ENCODE data around the gene RBM41. TPM values are rescaled to one million over a fixed set of nuclear protein-coding genes. Genes with fewer than 3 reads are reported as not detected.
A peak's percentile ranks its signal among the peaks of the same experiment; 100 is the strongest.
"Not testable (repeated sequence)": the region's sequence is repeated elsewhere in the genome, so short reads cannot be mapped to it uniquely, and the experiment has no call there.

The RBM41 gene
- total RNA-seq, 5 donors from 2014 or later (not counting 1 experiment from before 2014, with no cell fraction given), result 13.4 to 26.2 (median 18.9) TPM

DNA sequence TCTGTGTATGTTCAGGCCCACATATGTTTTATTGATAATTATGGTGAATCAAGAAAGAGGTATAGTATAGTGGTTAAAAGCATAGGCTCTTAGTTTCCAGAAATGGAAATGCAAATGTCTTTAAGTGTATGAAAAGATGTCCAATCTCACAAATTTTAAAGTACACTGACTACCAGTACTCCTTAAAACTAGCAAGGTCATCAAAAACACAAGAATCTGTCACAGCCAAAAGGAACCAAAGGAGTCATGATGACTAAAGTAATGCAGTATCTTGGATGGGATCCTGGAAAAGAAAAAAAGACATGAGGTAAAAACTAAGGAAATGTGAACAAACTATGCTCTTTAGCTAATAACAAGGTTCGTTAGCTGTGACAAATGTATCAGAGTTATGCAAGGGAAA lies 661 bp upstream of the RBM41 start:
- no CpG with 5 or more reads among the region's 1 CpG for WGBS (ENCODE audit: insufficient coverage)
- CTCF ChIA-PET, result interaction anchor here in 1 of 2 donors (0.6 kb wide), 1 partner anchor 487 kb away, joined by 5 read pairs; no protein-coding TSS in a partner anchor
- peak overlapping the region; percentile 69 to 74 for H3K4me3 ChIP-seq (ENCODE audit: control insufficient read depth in 1 of 2, extremely low read depth in 1 of 2, low read length in 1 of 2)

DNA sequence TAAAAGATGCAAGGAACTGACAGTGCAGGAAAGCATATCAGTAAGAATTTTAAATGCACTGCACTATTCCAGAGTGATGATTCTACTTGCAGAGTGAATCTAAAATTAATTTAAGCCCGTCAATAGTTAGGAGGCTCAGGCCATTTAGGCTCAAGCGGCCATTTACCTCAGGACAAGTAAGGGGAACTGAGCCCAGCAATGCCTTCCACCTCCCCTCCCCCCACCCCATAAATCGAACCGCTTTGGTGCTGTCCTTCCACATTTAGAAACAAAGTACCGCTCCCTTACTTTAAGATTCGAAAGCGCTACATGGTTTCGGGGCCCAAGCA lies 665 bp downstream of the RBM41 start:
- no CpG with 5 or more reads among the region's 8 CpGs for WGBS (ENCODE audit: insufficient coverage)

More for the DNA sequence above, 661 bp upstream of the RBM41 start:
- Histone ChIP-seq H3K27me3 (replicated peaks in 1 of 2; ENCODE audit: control insufficient read depth in 2 of 2, extremely low read depth in 1 of 2, insufficient read depth in 2 of 2, low read length in 1 of 2) (no peaks in the 10 kb centered on the region), H3K27ac (ENCODE audit: low read length) (peak overlapping the region; percentile 64), H3K4me1 (ENCODE audit: control insufficient read depth in 1 of 2, extremely low read depth in 1 of 2, insufficient read depth in 2 of 2, low read length in 2 of 2) (peaks cover 5 to 8% of the 10 kb centered on the region in 2 experiments), H3K9me3 (no peaks in the 10 kb centered on the region), H3K36me3 (ENCODE audit: control insufficient read depth in 2 of 2, extremely low read depth in 1 of 2, insufficient read depth in 1 of 2, low read length in 1 of 2) (peaks cover 0 to 22% of the 10 kb centered on the region in 2 donors)
- Mint-ChIP-seq H3K4me1 (peaks cover 20 to 36% (median 25%) of the 10 kb centered on the region in 3 donors), H3K27me3 (peaks cover 0 to 27% of the 10 kb centered on the region in 2 donors), H3K36me3 (peaks cover 25% of the 10 kb centered on the region), H3K9me3 (no peaks in the 10 kb centered on the region), H3K4me3 (peak overlapping the region; percentile 96 to 100 (median 98)), H3K27ac (peak overlapping the region; percentile 95 to 96)
- DNase-seq, result no peak
- POLR2A ChIA-PET, result interaction anchor here in 1 of 2 donors (0.6 kb wide), 1 partner anchor 510 kb away, joined by 3 read pairs; no protein-coding TSS in a partner anchor
- no peak for ATAC-seq (replicated peaks in 1 of 4)

GRCh38 chrX:107107459-107107858 lies 11.2 kb downstream of the RBM41 start:
- no peak overlapping the region for H3K4me3 ChIP-seq (ENCODE audit: control insufficient read depth in 1 of 2, extremely low read depth in 1 of 2, low read length in 1 of 2)
- WGBS (ENCODE audit: insufficient coverage), result 100% methylated on average over 1 of the region's 1 CpG
- Mint-ChIP-seq H3K4me1 (peaks cover 12 to 29% (median 13%) of the 10 kb centered on the region in 3 donors), H3K36me3 (peaks cover 34% of the 10 kb centered on the region), H3K27me3 (no peaks in the 10 kb centered on the region), H3K9me3 (no peaks in the 10 kb centered on the region), H3K27ac (no peak overlapping the region), H3K4me3 (no peak overlapping the region)
- POLR2A ChIA-PET, result no interaction called here
- CTCF ChIA-PET, result no interaction called here
- H3K27ac ChIP-seq (ENCODE audit: low read length), result no peak overlapping the region
- H3K9me3 ChIP-seq, result no peaks in the 10 kb centered on the region
- DNase-seq, result no peak
- ATAC-seq (replicated peaks in 1 of 4), result no peak
- H3K4me1 ChIP-seq (ENCODE audit: control insufficient read depth in 1 of 2, extremely low read depth in 1 of 2, insufficient read depth in 2 of 2, low read length in 2 of 2), result no peaks in the 10 kb centered on the region
- H3K36me3 ChIP-seq (ENCODE audit: control insufficient read depth in 2 of 2, extremely low read depth in 1 of 2, insufficient read depth in 1 of 2, low read length in 1 of 2), result peaks cover 0 to 7% of the 10 kb centered on the region in 2 donors
- H3K27me3 ChIP-seq (replicated peaks in 1 of 2; ENCODE audit: control insufficient read depth in 2 of 2, extremely low read depth in 1 of 2, insufficient read depth in 2 of 2, low read length in 1 of 2), result no peaks in the 10 kb centered on the region

More for the DNA sequence above, 665 bp downstream of the RBM41 start:
- Mint-ChIP-seq H3K9me3 (no peaks in the 10 kb centered on the region), H3K4me3 (peak overlapping the region; percentile 96 to 100 (median 98)), H3K27ac (peak overlapping the region in 1 of 2 donors; percentile 29), H3K36me3 (peaks cover 38% of the 10 kb centered on the region), H3K4me1 (peaks cover 26 to 47% (median 29%) of the 10 kb centered on the region in 3 donors), H3K27me3 (peaks cover 0 to 28% of the 10 kb centered on the region in 2 donors)
- Histone ChIP-seq H3K36me3 (ENCODE audit: control insufficient read depth in 2 of 2, extremely low read depth in 1 of 2, insufficient read depth in 1 of 2, low read length in 1 of 2) (peaks cover 0 to 28% of the 10 kb centered on the region in 2 donors), H3K4me3 (ENCODE audit: control insufficient read depth in 1 of 2, extremely low read depth in 1 of 2, low read length in 1 of 2) (peak overlapping the region; percentile 69 to 74), H3K27ac (ENCODE audit: low read length) (peak overlapping the region; percentile 64), H3K27me3 (replicated peaks in 1 of 2; ENCODE audit: control insufficient read depth in 2 of 2, extremely low read depth in 1 of 2, insufficient read depth in 2 of 2, low read length in 1 of 2) (no peaks in the 10 kb centered on the region), H3K4me1 (ENCODE audit: control insufficient read depth in 1 of 2, extremely low read depth in 1 of 2, insufficient read depth in 2 of 2, low read length in 2 of 2) (peaks cover 5 to 8% of the 10 kb centered on the region in 2 experiments), H3K9me3 (no peaks in the 10 kb centered on the region)
- CTCF ChIA-PET, result interaction anchor here in 1 of 2 donors (0.7 kb wide), 1 partner anchor 511 kb away, joined by 3 read pairs; no protein-coding TSS in a partner anchor
- DNase-seq (no peak), ATAC-seq (replicated peaks in 1 of 4) (no peak)
- POLR2A ChIA-PET, result no interaction called here

DNA sequence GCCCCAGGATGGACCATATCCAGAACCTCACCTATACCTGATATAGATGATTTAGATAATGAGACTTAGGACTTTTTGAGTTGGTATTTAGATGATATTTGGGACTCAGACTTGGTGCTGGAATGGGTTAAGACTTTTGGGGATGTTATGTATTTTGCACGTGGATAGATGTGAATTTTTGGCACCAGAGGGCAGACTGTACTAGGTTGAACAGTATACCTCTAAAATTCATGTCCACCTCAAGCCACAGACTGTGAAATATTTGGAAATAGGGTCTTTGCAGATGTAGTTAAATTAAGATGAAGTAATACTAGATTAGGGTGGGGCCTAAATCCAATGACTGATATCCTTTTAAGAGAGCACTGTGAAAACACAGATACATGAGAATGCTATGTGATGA lies 15.6 kb downstream of the RBM41 start:
- WGBS (ENCODE audit: insufficient coverage), result no CpG with 5 or more reads among the region's 1 CpG
- Mint-ChIP-seq H3K27ac (no peak overlapping the region), H3K4me1 (peaks cover 3 to 16% (median 10%) of the 10 kb centered on the region in 3 donors), H3K9me3 (no peaks in the 10 kb centered on the region), H3K4me3 (no peak overlapping the region), H3K36me3 (peaks cover 44% of the 10 kb centered on the region), H3K27me3 (peaks cover 0 to 6% of the 10 kb centered on the region in 2 donors)
- Histone ChIP-seq H3K36me3 (ENCODE audit: control insufficient read depth in 2 of 2, extremely low read depth in 1 of 2, insufficient read depth in 1 of 2, low read length in 1 of 2) (peaks cover 0 to 4% of the 10 kb centered on the region in 2 donors), H3K27ac (ENCODE audit: low read length) (no peak overlapping the region), H3K4me1 (ENCODE audit: control insufficient read depth in 1 of 2, extremely low read depth in 1 of 2, insufficient read depth in 2 of 2, low read length in 2 of 2) (no peaks in the 10 kb centered on the region), H3K9me3 (no peaks in the 10 kb centered on the region), H3K27me3 (replicated peaks in 1 of 2; ENCODE audit: control insufficient read depth in 2 of 2, extremely low read depth in 1 of 2, insufficient read depth in 2 of 2, low read length in 1 of 2) (no peaks in the 10 kb centered on the region), H3K4me3 (ENCODE audit: control insufficient read depth in 1 of 2, extremely low read depth in 1 of 2, low read length in 1 of 2) (no peak overlapping the region)
- DNase-seq, result no peak
- no peak for ATAC-seq (replicated peaks in 1 of 4)
- ChIA-PET CTCF (interaction anchor here in 1 of 2 donors (0.5 kb wide), 1 partner anchor 205 kb away, joined by 5 read pairs; no protein-coding TSS in a partner anchor), POLR2A (no interaction called here)

DNA sequence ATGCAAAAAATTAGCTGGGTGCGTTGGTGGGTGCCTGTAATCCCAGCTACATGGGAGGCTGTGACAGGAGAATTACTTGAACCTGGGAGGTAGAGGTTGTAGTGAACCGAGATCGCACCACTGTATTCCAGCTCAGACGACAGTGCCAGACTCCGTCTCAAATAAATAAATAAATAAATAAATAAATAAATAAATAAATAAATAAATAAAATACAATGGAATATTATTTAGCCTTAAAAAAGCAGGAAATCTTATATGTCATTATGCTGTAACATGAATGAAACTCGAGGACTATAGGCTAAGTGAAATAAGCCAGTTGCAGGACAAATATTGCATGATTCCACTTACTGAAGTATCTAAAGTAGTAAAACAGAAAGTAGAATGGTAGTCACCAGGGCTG lies 42.5 kb downstream of the RBM41 start:
- no peak overlapping the region for H3K4me3 Mint-ChIP-seq
- ChIA-PET CTCF (no interaction called here), POLR2A (no interaction called here)
- H3K27me3 ChIP-seq (replicated peaks in 1 of 2; ENCODE audit: control insufficient read depth in 2 of 2, extremely low read depth in 1 of 2, insufficient read depth in 2 of 2, low read length in 1 of 2), result no peaks in the 10 kb centered on the region
- ATAC-seq (replicated peaks in 1 of 4), result no peak
- no CpG with 5 or more reads among the region's 6 CpGs for WGBS (ENCODE audit: insufficient coverage)
- peaks cover 0 to 12% (median 0%) of the 10 kb centered on the region in 3 donors for H3K4me1 Mint-ChIP-seq
- no peaks in the 10 kb centered on the region for H3K4me1 ChIP-seq (ENCODE audit: control insufficient read depth in 1 of 2, extremely low read depth in 1 of 2, insufficient read depth in 2 of 2, low read length in 2 of 2)
- peaks cover 6 to 13% (median 9%) of the 10 kb centered on the region in 3 donors for H3K9me3 Mint-ChIP-seq
- DNase-seq, result no peak
- H3K4me3 ChIP-seq (ENCODE audit: control insufficient read depth in 1 of 2, extremely low read depth in 1 of 2, low read length in 1 of 2), result no peak overlapping the region
- no peak overlapping the region for H3K27ac ChIP-seq (ENCODE audit: low read length)
- H3K27me3 Mint-ChIP-seq, result no peaks in the 10 kb centered on the region
- H3K36me3 ChIP-seq (ENCODE audit: control insufficient read depth in 2 of 2, extremely low read depth in 1 of 2, insufficient read depth in 1 of 2, low read length in 1 of 2), result no peaks in the 10 kb centered on the region
- H3K9me3 ChIP-seq, result peaks cover 2% of the 10 kb centered on the region
- H3K36me3 Mint-ChIP-seq, result peaks cover 46% of the 10 kb centered on the region
- H3K27ac Mint-ChIP-seq, result no peak overlapping the region

DNA sequence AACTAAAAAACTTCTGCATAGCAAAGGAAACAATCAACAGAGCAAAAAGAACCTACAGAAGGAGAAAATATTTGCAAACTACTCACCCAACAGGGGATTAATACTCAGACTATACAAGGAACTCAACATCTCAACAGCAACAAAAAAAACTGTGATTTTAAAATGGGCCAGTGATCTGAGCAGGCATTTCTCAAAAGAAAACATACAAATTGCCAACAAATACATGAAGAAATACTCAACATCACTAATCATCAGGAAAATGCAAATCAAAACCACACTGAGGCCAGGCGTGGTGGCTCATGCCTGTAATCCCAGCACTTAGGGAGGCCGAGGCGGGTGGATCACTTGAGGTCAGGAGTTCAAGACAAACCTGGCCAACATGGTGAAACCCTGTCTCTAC lies 60.9 kb downstream of the RBM41 start:
- H3K36me3 ChIP-seq (ENCODE audit: control insufficient read depth in 2 of 2, extremely low read depth in 1 of 2, insufficient read depth in 1 of 2, low read length in 1 of 2); ATAC-seq (replicated peaks in 1 of 4); H3K9me3 ChIP-seq; POLR2A ChIA-PET; H3K4me3 ChIP-seq (ENCODE audit: control insufficient read depth in 1 of 2, extremely low read depth in 1 of 2, low read length in 1 of 2); H3K36me3 Mint-ChIP-seq; H3K27ac ChIP-seq (ENCODE audit: low read length); H3K27me3 ChIP-seq (replicated peaks in 1 of 2; ENCODE audit: control insufficient read depth in 2 of 2, extremely low read depth in 1 of 2, insufficient read depth in 2 of 2, low read length in 1 of 2); H3K9me3 Mint-ChIP-seq; H3K4me1 ChIP-seq (ENCODE audit: control insufficient read depth in 1 of 2, extremely low read depth in 1 of 2, insufficient read depth in 2 of 2, low read length in 2 of 2); H3K4me1 Mint-ChIP-seq; H3K27ac Mint-ChIP-seq; DNase-seq; H3K4me3 Mint-ChIP-seq: not testable (repeated sequence)
- WGBS (ENCODE audit: insufficient coverage), result no CpG with 5 or more reads among the region's 3 CpGs
- peaks cover 0 to 13% of the 10 kb centered on the region in 2 donors for H3K27me3 Mint-ChIP-seq
- CTCF ChIA-PET, result interaction anchor here in 1 of 2 donors (0.7 kb wide), 1 partner anchor 437 kb away, joined by 7 read pairs; no protein-coding TSS in a partner anchor

Data from T-cell (primary cell).